GM23248 (cell line): Measurements from ENCODE around the gene TMPRSS7.

Source experiments
- EZH2 ChIP-seq: fragments of 200-600 bp; sonication (generic); IDR thresholded peaks from 2 replicates; pipeline ENCODE4 v1.6.1; 2018; ENCODE audit warnings: antibody characterized with exemption, mild to moderate bottlenecking; ENCODE audit not compliant: insufficient read depth, poor library complexity, severe bottlenecking
- EZH2phosphoT487 ChIP-seq: fragments of 200-600 bp; sonication (generic); IDR thresholded peaks from 2 replicates; pipeline ENCODE4 v1.6.1; 2018; ENCODE audit warnings: antibody characterized with exemption, moderate library complexity, mild to moderate bottlenecking, low read depth; ENCODE audit not compliant: insufficient read depth

DNA sequence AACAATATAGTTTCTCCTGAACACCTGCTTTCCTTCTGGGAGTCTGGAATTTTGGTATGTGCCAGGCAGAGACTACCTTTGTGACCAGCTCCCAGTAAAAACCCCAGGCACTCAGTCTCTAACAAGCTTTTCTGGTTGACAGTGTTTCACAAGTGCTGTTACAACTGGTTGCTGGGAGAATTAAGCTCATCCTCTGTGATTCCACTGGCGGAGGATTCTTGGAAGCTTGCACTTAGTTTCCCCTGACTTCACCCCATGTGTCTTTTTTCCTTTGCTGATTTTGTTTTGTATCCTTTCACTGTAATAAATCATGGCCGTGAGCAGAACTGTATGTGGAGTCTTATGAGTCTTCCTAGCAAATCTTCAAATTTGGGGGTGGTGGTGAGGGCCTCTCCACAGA is 41.5 kb upstream of the TMPRSS7 start:
- TF ChIP-seq EZH2: no peak
- TF ChIP-seq EZH2phosphoT487: no peak
